ENCODE data around the gene FCHSD2. TPM values are rescaled to one million over a fixed set of nuclear protein-coding genes. Genes with fewer than 3 reads are reported as not detected.

Gene FCHSD2
- total RNA-seq, 1 donor from 2014 or later, result 18.9 TPM

- H3K4me1 ChIP-seq (ENCODE audit: insufficient read depth, low read length), result peaks cover 10% of the 10 kb centered on the region
- H3K4me3 ChIP-seq (ENCODE audit: insufficient read depth, low read depth, low read length), result no peak overlapping the region
- H3K4me3 Mint-ChIP-seq (ENCODE audit: unreplicated experiment), result no peak overlapping the region
- no peaks in the 10 kb centered on the region for H3K36me3 Mint-ChIP-seq (ENCODE audit: low read depth, unreplicated experiment)
- no peak for DNase-seq (ENCODE audit: low read depth)
- no peaks in the 10 kb centered on the region for H3K27me3 Mint-ChIP-seq (ENCODE audit: low read depth, unreplicated experiment)
- H3K4me2 ChIP-seq (ENCODE audit: low read length), result no peak overlapping the region
- no peak for FAIRE-seq
- H4K20me1 ChIP-seq (ENCODE audit: insufficient read depth, low read length), result no peaks in the 10 kb centered on the region
- no peaks in the 10 kb centered on the region for H3K36me3 ChIP-seq (ENCODE audit: insufficient read depth, low read length)
- no peak overlapping the region for H3K27ac ChIP-seq (ENCODE audit: low read depth, low read length)
- H2AFZ ChIP-seq (ENCODE audit: low read depth, low read length), result no peak overlapping the region
- no peaks in the 10 kb centered on the region for H3K9me3 ChIP-seq (ENCODE audit: insufficient read depth, low read depth, low read length)
- TF ChIP-seq EZH2 (IDR thresholded peaks at IDR 0.05; ENCODE audit: insufficient read depth, low read length), result no peak
- TF ChIP-seq, protein P1, sequence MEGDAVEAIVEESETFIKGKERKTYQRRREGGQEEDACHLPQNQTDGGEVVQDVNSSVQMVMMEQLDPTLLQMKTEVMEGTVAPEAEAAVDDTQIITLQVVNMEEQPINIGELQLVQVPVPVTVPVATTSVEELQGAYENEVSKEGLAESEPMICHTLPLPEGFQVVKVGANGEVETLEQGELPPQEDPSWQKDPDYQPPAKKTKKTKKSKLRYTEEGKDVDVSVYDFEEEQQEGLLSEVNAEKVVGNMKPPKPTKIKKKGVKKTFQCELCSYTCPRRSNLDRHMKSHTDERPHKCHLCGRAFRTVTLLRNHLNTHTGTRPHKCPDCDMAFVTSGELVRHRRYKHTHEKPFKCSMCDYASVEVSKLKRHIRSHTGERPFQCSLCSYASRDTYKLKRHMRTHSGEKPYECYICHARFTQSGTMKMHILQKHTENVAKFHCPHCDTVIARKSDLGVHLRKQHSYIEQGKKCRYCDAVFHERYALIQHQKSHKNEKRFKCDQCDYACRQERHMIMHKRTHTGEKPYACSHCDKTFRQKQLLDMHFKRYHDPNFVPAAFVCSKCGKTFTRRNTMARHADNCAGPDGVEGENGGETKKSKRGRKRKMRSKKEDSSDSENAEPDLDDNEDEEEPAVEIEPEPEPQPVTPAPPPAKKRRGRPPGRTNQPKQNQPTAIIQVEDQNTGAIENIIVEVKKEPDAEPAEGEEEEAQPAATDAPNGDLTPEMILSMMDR (IDR thresholded peaks at IDR 0.05; ENCODE audit: insufficient read depth, low read depth, low read length), result no peak
- no peaks in the 10 kb centered on the region for H3K79me2 ChIP-seq (ENCODE audit: insufficient read depth, low read length)
- H3K9me3 Mint-ChIP-seq (ENCODE audit: unreplicated experiment), result no peaks in the 10 kb centered on the region
- H3K4me1 Mint-ChIP-seq (ENCODE audit: low read depth, unreplicated experiment), result peaks cover 20% of the 10 kb centered on the region
- no peak overlapping the region for H3K9ac ChIP-seq (ENCODE audit: low read length)
- H3K27ac Mint-ChIP-seq (ENCODE audit: unreplicated experiment), result no peak overlapping the region
- no peaks in the 10 kb centered on the region for H3K27me3 ChIP-seq (ENCODE audit: insufficient read depth, low read length)
Measured at GRCh38 chr11:72965672-72966071, 176.4 kb downstream of the FCHSD2 start.

GRCh38 chr11:72962717-72963116 lies 179.4 kb downstream of the FCHSD2 start:
- H3K27ac ChIP-seq (ENCODE audit: low read depth, low read length), result no peak overlapping the region
- no peak overlapping the region for H3K4me2 ChIP-seq (ENCODE audit: low read length)
- H4K20me1 ChIP-seq (ENCODE audit: insufficient read depth, low read length), result no peaks in the 10 kb centered on the region
- FAIRE-seq, result no peak
- Mint-ChIP-seq H3K27me3 (ENCODE audit: low read depth, unreplicated experiment) (no peaks in the 10 kb centered on the region), H3K9me3 (ENCODE audit: unreplicated experiment) (no peaks in the 10 kb centered on the region), H3K36me3 (ENCODE audit: low read depth, unreplicated experiment) (peaks cover 2% of the 10 kb centered on the region), H3K4me1 (ENCODE audit: low read depth, unreplicated experiment) (peaks cover 7% of the 10 kb centered on the region), H3K27ac (ENCODE audit: unreplicated experiment) (peak overlapping the region; percentile 67), H3K4me3 (ENCODE audit: unreplicated experiment) (no peak overlapping the region)
- no peaks in the 10 kb centered on the region for H3K9me3 ChIP-seq (ENCODE audit: insufficient read depth, low read depth, low read length)
- H3K27me3 ChIP-seq (ENCODE audit: insufficient read depth, low read length), result no peaks in the 10 kb centered on the region
- TF ChIP-seq, protein P1 (IDR thresholded peaks at IDR 0.05; ENCODE audit: insufficient read depth, low read depth, low read length), result no peak
- TF ChIP-seq EZH2 (IDR thresholded peaks at IDR 0.05; ENCODE audit: insufficient read depth, low read length), result no peak
- no peak for DNase-seq (ENCODE audit: low read depth)
- no peaks in the 10 kb centered on the region for H3K4me1 ChIP-seq (ENCODE audit: insufficient read depth, low read length)
- no peak overlapping the region for H2AFZ ChIP-seq (ENCODE audit: low read depth, low read length)
- no peaks in the 10 kb centered on the region for H3K36me3 ChIP-seq (ENCODE audit: insufficient read depth, low read length)
- H3K4me3 ChIP-seq (ENCODE audit: insufficient read depth, low read depth, low read length), result no peak overlapping the region
- no peaks in the 10 kb centered on the region for H3K79me2 ChIP-seq (ENCODE audit: insufficient read depth, low read length)
- H3K9ac ChIP-seq (ENCODE audit: low read length), result no peak overlapping the region

GRCh38 chr11:72962084-72962483 lies 180.0 kb downstream of the FCHSD2 start:
- DNase-seq (ENCODE audit: low read depth), result peak; percentile 20
- H3K27me3 Mint-ChIP-seq (ENCODE audit: low read depth, unreplicated experiment), result no peaks in the 10 kb centered on the region

More at GRCh38 chr11:72962084-72962483, 180.0 kb downstream of the FCHSD2 start:
- Histone ChIP-seq H4K20me1 (ENCODE audit: insufficient read depth, low read length) (no peaks in the 10 kb centered on the region), H3K79me2 (ENCODE audit: insufficient read depth, low read length) (no peaks in the 10 kb centered on the region), H3K27me3 (ENCODE audit: insufficient read depth, low read length) (no peaks in the 10 kb centered on the region), H2AFZ (ENCODE audit: low read depth, low read length) (no peak overlapping the region), H3K4me1 (ENCODE audit: insufficient read depth, low read length) (no peaks in the 10 kb centered on the region), H3K27ac (ENCODE audit: low read depth, low read length) (no peak overlapping the region), H3K9ac (ENCODE audit: low read length) (no peak overlapping the region), H3K9me3 (ENCODE audit: insufficient read depth, low read depth, low read length) (no peaks in the 10 kb centered on the region), H3K4me3 (ENCODE audit: insufficient read depth, low read depth, low read length) (no peak overlapping the region), H3K36me3 (ENCODE audit: insufficient read depth, low read length) (no peaks in the 10 kb centered on the region), H3K4me2 (ENCODE audit: low read length) (no peak overlapping the region)
- FAIRE-seq, result no peak
- peak overlapping the region; percentile 67 for H3K27ac Mint-ChIP-seq (ENCODE audit: unreplicated experiment)
- no peak overlapping the region for H3K4me3 Mint-ChIP-seq (ENCODE audit: unreplicated experiment)
- TF ChIP-seq EZH2 (IDR thresholded peaks at IDR 0.05; ENCODE audit: insufficient read depth, low read length), result no peak
- TF ChIP-seq, protein P1 (IDR thresholded peaks at IDR 0.05; ENCODE audit: insufficient read depth, low read depth, low read length), result no peak
- peaks cover 2% of the 10 kb centered on the region for H3K36me3 Mint-ChIP-seq (ENCODE audit: low read depth, unreplicated experiment)
- peaks cover 7% of the 10 kb centered on the region for H3K4me1 Mint-ChIP-seq (ENCODE audit: low read depth, unreplicated experiment)
- no peaks in the 10 kb centered on the region for H3K9me3 Mint-ChIP-seq (ENCODE audit: unreplicated experiment)

Data from astrocyte (in vitro differentiated cells and primary cell).